Measurements from ENCODE around the gene EHD1. TPM values are rescaled to one million over a fixed set of nuclear protein-coding genes. Genes with fewer than 3 reads are reported as not detected.
A peak's percentile ranks its signal among the peaks of the same experiment; 100 is the strongest.

EHD1 gene
- total and polyA plus RNA-seq, 9 of the 15 experiments (the other 6 are each of a cell fraction or from before 2014, with no cell fraction given): 0.46 to 65.0 (median 16.4) TPM

DNA sequence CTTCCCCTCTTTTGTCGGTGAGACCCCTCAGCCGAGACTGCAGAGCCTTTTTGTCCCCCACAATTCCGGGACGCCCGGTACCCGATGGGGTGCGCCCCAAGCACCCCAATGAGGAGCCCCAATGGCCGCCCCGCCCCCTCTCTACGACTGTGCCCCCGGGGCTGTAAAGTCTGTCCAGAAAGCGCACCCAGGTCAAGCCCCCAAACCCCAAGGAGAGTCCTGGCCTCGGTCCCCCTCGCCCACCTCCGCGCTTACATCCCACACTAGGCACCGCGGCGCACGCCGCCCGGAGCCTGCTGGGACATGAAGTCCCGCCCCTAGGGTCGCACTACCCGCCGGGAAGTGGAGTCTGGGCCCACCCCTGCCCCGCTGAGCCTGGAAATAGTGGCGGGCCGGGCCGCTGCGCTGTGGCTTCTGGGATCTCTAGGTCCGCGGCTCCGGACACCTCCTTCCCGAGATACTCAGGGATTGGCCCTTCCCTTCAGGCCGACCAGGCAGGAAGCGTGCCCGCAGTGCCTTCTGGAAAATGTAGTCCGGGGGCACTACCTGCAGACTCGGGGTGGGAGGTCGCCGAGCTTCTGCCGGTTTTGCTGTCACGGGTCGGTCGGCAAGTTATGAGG, 68.0 kb downstream of the EHD1 start, which contains the start of gene MEN1 (continued):
- TF ChIP-seq, protein P1, sequence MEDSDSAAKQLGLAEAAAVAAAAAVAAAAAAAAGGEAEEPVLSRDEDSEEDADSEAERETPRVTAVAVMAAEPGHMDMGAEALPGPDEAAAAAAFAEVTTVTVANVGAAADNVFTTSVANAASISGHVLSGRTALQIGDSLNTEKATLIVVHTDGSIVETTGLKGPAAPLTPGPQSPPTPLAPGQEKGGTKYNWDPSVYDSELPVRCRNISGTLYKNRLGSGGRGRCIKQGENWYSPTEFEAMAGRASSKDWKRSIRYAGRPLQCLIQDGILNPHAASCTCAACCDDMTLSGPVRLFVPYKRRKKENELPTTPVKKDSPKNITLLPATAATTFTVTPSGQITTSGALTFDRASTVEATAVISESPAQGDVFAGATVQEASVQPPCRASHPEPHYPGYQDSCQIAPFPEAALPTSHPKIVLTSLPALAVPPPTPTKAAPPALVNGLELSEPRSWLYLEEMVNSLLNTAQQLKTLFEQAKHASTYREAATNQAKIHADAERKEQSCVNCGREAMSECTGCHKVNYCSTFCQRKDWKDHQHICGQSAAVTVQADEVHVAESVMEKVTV (CRISPR knock-in tag; IDR thresholded peaks at IDR 0.05): no peak
- TF ChIP-seq KLF10 (CRISPR knock-in tag; IDR thresholded peaks at IDR 0.05): no peak
- TF ChIP-seq RBBP5 (IDR thresholded peaks at IDR 0.05; ENCODE audit: borderline replicate concordance, insufficient read depth, low read length, poor library complexity, severe bottlenecking): no peak
- TF ChIP-seq XRCC3 (IDR thresholded peaks at IDR 0.05): no peak
- TF ChIP-seq FOXP1 (CRISPR knock-in tag; IDR thresholded peaks at IDR 0.05): no peak
- no peak for TF ChIP-seq RBM34 (IDR thresholded peaks at IDR 0.05; ENCODE audit: borderline replicate concordance, insufficient read depth, low read length)
- peak; percentile 89 for TF ChIP-seq RBFOX2 (IDR thresholded peaks at IDR 0.05; ENCODE audit: low read depth, low read length)
- TF ChIP-seq, protein P2, sequence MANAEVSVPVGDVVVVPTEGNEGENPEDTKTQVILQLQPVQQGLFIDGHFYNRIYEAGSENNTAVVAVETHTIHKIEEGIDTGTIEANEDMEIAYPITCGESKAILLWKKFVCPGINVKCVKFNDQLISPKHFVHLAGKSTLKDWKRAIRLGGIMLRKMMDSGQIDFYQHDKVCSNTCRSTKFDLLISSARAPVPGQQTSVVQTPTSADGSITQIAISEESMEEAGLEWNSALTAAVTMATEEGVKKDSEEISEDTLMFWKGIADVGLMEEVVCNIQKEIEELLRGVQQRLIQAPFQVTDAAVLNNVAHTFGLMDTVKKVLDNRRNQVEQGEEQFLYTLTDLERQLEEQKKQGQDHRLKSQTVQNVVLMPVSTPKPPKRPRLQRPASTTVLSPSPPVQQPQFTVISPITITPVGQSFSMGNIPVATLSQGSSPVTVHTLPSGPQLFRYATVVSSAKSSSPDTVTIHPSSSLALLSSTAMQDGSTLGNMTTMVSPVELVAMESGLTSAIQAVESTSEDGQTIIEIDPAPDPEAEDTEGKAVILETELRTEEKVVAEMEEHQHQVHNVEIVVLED (CRISPR knock-in tag; IDR thresholded peaks at IDR 0.05): peak; percentile 77
- TF ChIP-seq ZNF121 (CRISPR knock-in tag; conservative IDR thresholded peaks at IDR 0.05): no peak
- TF ChIP-seq, protein P3, sequence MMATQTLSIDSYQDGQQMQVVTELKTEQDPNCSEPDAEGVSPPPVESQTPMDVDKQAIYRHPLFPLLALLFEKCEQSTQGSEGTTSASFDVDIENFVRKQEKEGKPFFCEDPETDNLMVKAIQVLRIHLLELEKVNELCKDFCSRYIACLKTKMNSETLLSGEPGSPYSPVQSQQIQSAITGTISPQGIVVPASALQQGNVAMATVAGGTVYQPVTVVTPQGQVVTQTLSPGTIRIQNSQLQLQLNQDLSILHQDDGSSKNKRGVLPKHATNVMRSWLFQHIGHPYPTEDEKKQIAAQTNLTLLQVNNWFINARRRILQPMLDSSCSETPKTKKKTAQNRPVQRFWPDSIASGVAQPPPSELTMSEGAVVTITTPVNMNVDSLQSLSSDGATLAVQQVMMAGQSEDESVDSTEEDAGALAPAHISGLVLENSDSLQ (IDR thresholded peaks at IDR 0.05): no peak
- TF ChIP-seq SRSF3 (IDR thresholded peaks at IDR 0.05; ENCODE audit: insufficient read depth, low read length): no peak
- no peak for TF ChIP-seq ZNF232 (CRISPR knock-in tag; IDR thresholded peaks at IDR 0.05)
- no peak for TF ChIP-seq HLTF (IDR thresholded peaks at IDR 0.05)
- TF ChIP-seq YBX1 (IDR thresholded peaks at IDR 0.05): no peak
- TF ChIP-seq SUPT5H (IDR thresholded peaks at IDR 0.05): peak; percentile 73
- TF ChIP-seq, protein P4, sequence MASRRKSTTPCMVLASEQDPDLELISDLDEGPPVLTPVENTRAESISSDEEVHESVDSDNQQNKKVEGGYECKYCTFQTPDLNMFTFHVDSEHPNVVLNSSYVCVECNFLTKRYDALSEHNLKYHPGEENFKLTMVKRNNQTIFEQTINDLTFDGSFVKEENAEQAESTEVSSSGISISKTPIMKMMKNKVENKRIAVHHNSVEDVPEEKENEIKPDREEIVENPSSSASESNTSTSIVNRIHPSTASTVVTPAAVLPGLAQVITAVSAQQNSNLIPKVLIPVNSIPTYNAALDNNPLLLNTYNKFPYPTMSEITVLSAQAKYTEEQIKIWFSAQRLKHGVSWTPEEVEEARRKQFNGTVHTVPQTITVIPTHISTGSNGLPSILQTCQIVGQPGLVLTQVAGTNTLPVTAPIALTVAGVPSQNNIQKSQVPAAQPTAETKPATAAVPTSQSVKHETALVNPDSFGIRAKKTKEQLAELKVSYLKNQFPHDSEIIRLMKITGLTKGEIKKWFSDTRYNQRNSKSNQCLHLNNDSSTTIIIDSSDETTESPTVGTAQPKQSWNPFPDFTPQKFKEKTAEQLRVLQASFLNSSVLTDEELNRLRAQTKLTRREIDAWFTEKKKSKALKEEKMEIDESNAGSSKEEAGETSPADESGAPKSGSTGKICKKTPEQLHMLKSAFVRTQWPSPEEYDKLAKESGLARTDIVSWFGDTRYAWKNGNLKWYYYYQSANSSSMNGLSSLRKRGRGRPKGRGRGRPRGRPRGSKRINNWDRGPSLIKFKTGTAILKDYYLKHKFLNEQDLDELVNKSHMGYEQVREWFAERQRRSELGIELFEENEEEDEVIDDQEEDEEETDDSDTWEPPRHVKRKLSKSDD (conservative IDR thresholded peaks at IDR 0.05; ENCODE audit: low read length): no peak
- TF ChIP-seq ETS2 (tag; IDR thresholded peaks at IDR 0.05; ENCODE audit: borderline replicate concordance, poor library complexity, severe bottlenecking): no peak
- TF ChIP-seq NFATC3 (IDR thresholded peaks at IDR 0.05): no peak
- no peak for TF ChIP-seq ZBTB8A (IDR thresholded peaks at IDR 0.05; ENCODE audit: partially characterized antibody)

Measured in K562 (cell line).